ENCODE results near the gene PRG2.

PRG2 gene

DNA sequence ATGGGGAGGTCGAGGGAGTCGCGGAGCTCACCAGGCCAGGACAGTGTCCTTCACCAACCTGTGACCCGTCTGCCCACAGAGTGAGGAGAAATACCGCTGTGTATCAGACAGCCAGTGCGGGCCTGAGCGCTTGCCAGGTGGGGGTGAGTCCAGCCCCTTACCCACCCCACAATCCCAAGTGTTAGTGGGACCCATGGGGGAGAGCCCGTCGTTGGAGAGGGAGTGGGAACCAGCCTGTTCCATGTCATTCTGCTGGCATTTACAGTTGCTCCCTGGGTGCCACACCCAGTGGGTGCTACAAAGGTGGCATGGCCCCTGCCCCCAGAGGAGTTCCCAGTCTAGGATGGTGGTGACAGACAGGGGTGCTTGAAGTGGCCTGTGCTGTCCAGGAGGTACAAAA is 43.1 kb downstream of the PRG2 start:
- no peak overlapping the region for H3K27ac ChIP-seq
- TF ChIP-seq, protein P1, sequence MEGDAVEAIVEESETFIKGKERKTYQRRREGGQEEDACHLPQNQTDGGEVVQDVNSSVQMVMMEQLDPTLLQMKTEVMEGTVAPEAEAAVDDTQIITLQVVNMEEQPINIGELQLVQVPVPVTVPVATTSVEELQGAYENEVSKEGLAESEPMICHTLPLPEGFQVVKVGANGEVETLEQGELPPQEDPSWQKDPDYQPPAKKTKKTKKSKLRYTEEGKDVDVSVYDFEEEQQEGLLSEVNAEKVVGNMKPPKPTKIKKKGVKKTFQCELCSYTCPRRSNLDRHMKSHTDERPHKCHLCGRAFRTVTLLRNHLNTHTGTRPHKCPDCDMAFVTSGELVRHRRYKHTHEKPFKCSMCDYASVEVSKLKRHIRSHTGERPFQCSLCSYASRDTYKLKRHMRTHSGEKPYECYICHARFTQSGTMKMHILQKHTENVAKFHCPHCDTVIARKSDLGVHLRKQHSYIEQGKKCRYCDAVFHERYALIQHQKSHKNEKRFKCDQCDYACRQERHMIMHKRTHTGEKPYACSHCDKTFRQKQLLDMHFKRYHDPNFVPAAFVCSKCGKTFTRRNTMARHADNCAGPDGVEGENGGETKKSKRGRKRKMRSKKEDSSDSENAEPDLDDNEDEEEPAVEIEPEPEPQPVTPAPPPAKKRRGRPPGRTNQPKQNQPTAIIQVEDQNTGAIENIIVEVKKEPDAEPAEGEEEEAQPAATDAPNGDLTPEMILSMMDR (IDR thresholded peaks at IDR 0.05): no peak
- DNase-seq (ENCODE audit: low spot score): no peak

DNA sequence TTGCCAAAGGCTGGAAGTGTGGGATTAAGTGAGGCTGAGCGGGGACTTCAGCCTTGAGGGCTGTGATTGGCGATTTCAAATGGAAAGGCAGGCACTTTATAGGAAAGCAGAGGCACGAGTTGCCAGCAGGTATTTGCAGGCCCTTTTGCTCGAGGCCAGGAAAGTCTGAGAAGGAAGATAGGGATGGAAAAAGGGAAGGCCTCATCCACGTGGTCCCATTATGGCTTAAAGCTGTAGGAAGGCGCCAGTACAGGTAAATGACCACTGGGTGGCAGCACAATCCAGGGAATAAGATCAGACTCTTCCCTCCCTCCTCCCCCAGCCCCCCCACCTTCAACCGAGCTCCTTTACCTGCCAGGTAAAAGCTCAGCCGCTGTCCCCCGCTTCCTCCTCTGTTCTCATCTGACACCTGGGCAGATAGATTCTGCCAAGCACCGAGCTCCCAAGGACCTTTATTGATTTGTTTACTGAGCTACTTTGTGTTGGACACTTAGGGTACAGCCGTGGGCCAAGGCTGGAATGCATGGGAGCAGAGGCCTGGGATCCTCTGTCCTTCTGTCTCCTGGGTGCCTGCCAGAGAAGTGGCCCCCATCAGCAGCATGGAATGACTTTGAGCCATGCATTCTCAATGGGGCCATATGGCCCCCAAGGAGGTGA is 44.8 kb downstream of the PRG2 start:
- Histone ChIP-seq H3K4me3 (no peak overlapping the region), H3K27ac (no peak overlapping the region)
- TF ChIP-seq, protein P1 (IDR thresholded peaks at IDR 0.05): peak; percentile 80
- DNase-seq (ENCODE audit: low spot score): no peak

More for the DNA sequence above, 43.1 kb downstream of the PRG2 start:
- H3K4me3 ChIP-seq: no peak overlapping the region

DNA sequence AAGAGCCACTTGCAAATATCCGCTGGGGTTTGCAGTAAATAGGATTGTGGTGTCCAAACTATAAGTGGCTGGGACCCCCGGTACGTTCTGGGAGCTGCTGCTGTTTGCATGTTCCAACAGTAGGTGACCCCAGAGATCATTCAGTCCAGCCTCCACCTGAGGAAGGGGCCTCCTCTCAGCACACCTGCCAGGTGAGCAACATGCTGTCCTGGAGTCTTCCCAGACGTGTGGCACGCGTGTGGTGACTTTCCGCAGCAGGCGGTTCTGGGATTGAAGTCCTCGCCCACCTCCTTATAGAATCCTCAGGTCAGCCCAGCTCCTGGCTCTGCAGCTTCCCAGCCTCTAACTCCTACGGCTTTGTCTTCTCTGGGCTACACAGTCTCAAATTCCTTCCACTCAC is 45.6 kb downstream of the PRG2 start:
- DNase-seq (ENCODE audit: low spot score): no peak
- H3K27ac ChIP-seq: no peak overlapping the region
- H3K4me3 ChIP-seq: no peak overlapping the region
- TF ChIP-seq, protein P1 (IDR thresholded peaks at IDR 0.05): no peak

DNA sequence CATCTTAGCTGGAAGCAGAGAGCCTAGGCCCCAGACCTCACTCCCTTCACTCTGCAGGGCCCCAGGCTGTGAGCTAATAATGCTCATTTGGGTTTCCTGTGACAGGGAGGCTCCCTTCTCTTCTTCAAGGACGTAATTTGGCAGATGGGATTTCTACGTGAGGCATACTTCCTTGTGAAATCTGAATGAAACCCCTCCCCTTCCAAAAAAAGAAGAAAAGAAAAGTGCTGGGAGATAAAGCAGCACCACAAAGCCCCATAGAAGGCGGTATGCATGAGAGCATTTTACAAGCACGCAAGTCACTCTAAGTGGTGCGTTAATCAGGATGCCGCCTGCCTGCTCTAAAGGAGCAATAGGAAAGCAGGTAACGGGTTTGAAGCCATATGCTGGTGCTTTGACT is 46.6 kb downstream of the PRG2 start:
- TF ChIP-seq, protein P1 (IDR thresholded peaks at IDR 0.05): no peak
- no peak overlapping the region for H3K4me3 ChIP-seq
- DNase-seq (ENCODE audit: low spot score): no peak
- no peak overlapping the region for H3K27ac ChIP-seq

DNA sequence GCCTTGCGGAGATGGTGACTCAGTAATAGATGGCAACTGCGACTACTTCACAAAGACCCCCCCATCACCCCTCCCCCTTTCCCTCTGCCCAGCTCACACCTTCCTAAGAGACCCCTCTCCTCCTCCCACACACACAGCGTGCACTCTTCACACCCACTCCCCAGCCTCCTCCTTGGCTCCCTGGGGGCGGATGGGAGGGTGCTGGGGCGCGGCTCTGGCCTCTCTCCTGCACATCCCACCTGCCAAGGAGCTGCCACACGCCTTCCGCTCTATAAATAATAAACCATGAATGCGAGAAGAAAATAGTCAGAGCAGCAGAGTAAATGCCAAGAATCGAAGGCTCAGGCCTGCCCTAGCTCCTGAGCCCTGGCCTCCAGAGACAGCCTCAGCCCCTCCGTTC is 47.7 kb downstream of the PRG2 start:
- H3K27ac ChIP-seq: no peak overlapping the region
- no peak overlapping the region for H3K4me3 ChIP-seq
- no peak for DNase-seq (ENCODE audit: low spot score)
- TF ChIP-seq, protein P1 (IDR thresholded peaks at IDR 0.05): no peak

DNA sequence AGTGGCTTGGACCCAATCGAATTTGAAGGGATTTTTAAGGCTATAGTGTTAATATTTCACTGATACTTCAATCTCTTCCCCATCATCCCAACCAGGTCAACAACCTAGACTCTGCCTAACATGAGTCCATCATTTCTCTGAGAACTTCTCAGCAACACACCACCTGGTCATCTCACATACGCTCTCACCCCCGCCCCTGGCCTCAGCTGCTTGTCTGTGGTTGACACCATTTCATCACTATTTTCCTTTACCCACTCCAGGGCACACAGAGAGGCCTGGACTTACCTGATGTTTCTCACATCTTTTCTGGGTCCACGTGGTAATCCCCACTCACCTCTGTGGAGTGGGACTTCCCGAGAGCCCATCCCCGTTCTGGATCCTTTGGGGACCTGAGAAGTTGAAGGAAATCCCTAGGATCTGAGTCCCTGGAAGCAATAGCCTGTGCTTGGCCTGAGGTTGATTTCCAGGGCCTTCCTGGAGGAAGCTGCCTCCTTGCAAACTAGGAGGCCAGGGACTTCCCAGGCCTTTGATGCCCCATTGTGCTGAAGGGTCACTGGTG is 49.1 kb downstream of the PRG2 start:
- no peak overlapping the region for H3K4me3 ChIP-seq
- TF ChIP-seq, protein P1 (IDR thresholded peaks at IDR 0.05): no peak
- DNase-seq (ENCODE audit: low spot score): no peak
- no peak overlapping the region for H3K27ac ChIP-seq

DNA sequence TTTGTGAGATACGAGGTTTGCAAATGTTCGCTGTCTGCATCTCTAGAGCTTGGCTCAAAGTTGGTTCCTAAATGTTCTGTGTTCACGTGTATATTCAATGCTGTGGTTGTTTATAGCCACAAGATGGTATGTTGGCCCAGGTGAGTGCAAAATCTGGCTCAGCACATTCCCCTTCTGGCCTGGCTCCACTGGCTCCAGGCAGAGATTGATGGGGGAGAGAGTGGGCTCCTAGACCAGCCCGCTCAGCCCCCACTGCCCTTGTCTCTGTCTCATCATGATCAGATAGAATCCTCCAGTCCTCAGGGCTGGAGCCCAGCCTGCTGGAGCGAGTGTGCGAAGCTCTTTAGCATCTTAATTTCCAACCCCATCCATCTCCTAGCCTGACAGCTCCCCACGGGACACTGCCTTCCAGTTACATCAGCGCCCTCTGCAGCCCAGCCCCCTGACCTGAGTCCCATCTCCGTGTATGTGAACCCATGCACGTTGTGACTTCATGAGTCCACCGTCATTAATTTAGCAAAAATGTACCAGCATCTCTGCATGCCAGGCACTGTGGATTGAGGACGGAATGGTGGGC is 50.3 kb downstream of the PRG2 start:
- Histone ChIP-seq H3K4me3 (no peak overlapping the region), H3K27ac (no peak overlapping the region)
- DNase-seq (ENCODE audit: low spot score): no peak
- TF ChIP-seq, protein P1 (IDR thresholded peaks at IDR 0.05): no peak

Data from coronary artery (tissue), 2 donors.